NCI-H226 (cell line): ENCODE measurements around the gene CDK6.
A peak's percentile ranks its signal among the peaks of the same experiment; 100 is the strongest.

Source experiments
- DNase-seq: peaks from one replicate; pipeline ENCODE4 v3.0.0-alpha.2; 2015

Gene CDK6

DNA sequence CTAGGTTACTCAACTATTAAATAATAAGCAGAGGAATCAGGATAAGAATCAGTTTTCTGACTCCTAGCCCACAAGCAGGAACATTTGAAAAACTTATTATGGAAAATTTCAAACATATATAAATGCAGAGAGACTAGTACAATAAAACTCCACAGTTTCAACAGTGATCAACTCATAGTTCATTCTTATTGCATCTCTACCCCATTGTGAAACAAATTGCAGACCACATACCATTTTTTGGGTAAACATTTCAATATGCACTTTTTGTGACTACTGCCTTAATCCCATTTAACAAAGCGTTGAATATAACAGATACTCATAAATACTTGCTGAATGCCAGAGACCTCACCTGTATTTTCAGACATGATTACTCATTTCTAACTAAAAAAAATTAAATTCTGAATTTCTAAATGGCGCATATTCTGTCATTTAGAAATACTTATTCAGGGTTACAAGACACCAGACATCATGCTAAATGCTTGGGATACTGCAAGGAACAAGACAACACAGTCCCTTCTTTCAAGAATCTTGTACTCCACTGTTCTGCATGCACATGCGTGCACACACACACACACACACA, 11.4 kb downstream of the CDK6 start:
- no peak for DNase-seq

GRCh38 chr7:92824450-92824849, 11.9 kb downstream of the CDK6 start:
- no peak for DNase-seq

DNA sequence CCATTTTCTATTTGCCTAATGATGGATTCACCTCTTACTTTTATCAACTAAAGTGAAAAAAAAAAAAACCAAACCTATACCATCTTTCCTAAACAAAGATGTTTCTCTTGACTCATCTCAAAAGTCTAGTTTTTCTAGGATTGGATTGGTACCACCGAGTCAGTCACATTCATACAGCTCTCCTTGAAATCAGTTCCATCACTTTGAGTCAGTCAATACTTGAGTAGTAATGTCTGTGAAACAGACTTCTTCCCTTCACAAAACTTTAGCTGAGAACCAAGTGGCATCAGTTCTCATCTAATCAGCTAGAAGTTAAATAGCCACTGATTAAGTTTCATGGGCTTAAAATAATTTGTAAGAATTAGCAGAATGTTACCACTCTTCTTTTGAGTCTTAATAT, 13.3 kb downstream of the CDK6 start:
- DNase-seq: no peak

- no peak for DNase-seq
Measured at GRCh38 chr7:92820191-92820590, 16.2 kb downstream of the CDK6 start.

DNA sequence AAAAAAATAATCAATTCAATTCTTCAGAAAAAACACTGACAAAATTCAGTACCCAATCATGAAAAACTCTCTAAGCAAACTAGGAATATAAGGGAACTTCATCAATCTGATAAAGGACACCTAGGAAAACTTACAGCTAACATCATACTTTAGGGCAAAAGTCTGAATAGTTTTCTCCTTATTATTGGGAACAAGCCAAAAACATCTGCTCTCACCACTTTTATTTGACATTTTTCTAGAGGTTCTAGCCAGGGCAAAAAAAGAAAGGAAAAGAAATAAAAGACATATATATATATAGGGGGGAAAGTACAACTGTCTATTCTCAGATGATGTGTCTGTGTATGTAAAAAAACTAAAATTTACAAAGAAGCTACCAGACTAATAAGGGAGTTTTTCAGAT, 19.0 kb downstream of the CDK6 start:
- no peak for DNase-seq

- no peak for DNase-seq
Measured at GRCh38 chr7:92815412-92815811, 21.0 kb downstream of the CDK6 start.

- no peak for DNase-seq
Measured at GRCh38 chr7:92813390-92814024, 22.9 kb downstream of the CDK6 start.

- DNase-seq: no peak
Measured at GRCh38 chr7:92811158-92811557, 25.2 kb downstream of the CDK6 start.

- peak; percentile 93 for DNase-seq
Measured at GRCh38 chr7:92809760-92810573, 26.4 kb downstream of the CDK6 start.

DNA sequence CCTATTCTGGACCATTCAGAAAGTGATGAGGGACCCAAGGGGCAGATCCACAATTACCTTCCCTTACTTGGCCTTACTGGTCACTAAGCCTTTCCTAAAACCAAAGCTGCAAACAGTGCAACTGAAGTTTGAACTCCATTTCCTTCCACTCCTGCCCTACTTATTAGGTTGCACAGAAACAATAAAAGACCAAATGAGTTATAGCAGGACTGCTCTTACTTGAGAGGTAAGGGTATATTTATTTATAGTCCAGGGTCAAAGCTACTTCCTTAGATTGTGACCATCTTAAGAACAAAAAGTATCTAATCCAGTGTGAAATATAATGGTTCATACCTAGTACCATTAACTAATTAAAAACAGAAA, 27.0 kb downstream of the CDK6 start:
- DNase-seq: no peak

DNA sequence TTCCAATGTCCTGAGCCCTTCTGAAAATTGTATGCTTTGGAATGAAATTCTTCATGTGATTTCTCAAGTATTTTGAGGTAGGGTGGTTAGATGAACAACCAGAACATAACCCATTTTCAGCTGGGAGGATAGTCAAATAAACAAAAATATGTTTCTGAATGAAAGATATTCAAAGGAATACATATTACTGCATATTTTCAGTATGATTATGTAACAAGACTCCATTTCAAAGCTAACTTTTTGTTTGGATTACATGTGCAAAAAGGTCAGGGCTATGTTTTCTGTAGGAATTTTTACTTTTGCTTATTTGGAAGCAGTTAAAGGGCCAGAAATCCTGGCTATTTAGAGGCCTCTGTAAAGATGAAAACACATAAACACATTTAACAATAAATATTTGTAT, 27.7 kb downstream of the CDK6 start:
- DNase-seq: no peak

GRCh38 chr7:92808006-92808405, 28.4 kb downstream of the CDK6 start:
- no peak for DNase-seq

DNA sequence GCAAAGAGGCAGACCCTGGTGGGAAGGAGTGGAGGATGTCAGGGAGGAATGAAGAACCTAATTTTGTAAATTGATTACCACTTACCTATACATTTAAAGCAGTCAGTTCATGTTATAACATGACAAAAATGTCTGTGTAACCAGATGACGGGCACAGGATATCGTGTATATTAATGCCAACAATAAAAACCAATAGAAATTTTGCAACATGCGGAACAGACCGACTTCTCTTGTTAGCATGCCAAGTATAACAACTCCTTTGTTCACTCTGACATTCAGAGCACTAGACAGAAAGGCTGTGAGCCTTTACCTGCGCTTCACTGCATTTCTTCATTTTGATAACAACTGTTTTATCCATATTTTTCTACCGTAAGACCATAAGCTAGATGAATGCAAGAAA, 29.9 kb downstream of the CDK6 start:
- DNase-seq: no peak

- DNase-seq: no peak
Measured at GRCh38 chr7:92802406-92802805, 34.0 kb downstream of the CDK6 start.

DNA sequence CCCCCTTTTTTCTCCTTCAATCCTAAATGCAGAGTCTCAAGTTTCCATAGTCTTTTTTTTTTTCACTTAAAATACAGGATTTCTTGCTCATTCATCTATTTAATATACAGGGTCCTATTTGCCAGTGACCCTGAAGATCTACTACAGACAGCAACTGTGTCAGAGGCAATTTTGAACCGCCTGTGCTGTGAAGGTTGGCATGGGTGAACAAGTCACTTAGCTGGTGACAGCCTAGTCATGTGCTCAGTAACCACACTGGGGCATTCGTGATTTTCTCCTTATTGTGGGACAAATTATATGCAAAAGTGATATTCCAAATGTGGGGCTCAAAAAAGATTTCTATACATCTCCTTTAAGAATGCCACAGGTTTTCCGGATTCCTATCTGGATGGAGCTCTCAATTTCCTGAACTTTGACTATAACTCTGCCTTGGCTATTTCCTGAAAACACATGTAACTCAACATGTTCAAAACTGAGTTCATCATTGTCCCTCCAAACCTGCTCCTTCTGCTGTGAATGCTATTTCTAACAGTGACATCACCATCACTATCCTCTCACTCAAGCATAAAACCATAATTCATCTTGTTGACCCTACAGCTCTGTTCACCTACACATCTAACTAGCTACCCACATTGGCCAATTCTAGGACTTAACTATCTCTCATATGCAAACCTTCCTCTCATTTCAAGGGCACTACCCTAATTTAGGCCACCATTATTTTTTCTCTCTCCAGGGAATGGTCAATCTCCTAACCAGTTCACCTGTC, 36.7 kb downstream of the CDK6 start:
- DNase-seq: no peak

DNA sequence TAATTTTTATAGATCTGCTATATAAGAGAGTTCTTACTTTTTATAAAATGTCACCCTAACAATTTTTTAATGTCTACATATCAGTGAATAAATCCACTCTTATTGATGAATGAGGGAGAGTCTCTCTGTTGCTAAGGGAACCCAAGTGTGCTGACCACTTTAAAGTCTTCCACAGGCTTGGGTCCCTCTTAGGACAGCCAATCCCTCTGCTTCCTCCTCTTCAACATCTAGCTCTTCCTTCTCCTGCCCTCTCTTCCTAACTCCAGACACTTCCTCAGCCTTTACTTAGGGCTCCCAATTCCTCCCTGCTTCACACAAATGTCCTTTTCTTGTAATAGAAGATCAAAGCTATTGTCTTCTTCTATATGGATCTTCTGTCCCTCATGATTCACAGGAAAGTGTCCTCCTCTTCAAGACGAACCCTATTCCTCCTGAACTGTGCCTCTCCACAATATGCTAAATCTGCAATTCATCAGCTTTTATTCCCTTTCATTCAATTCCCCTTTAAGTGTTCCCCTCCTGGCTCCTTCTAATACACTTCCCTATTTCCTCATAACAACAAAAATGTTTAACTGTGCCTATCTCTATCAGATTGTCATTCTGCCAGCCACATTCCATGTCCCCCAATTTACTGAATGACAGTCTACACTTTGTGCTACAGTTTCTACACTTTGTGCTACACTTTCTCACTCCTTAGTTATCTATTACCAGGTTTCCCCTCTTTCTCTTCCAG, 37.7 kb downstream of the CDK6 start:
- no peak for DNase-seq

GRCh38 chr7:92797693-92798092, 38.7 kb downstream of the CDK6 start:
- peak; percentile 42 for DNase-seq

DNA sequence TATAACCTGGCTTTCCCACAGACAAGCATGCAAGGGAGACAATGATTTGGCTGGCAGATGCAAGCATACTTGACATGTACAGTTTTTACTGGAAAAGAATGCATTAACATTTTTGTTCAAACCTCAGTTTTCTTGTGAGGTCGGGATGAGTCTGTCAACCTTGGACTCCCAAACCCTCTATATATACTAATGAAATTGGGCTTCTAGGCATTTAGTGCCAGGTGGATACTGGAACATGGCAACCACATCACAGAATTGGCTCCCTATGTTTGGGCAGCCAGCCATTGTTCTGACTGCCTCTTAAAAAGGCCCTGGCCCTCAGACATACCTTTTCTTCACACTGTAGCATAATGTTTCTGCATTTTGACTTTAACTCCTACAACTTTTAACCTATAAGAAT, 39.1 kb downstream of the CDK6 start:
- DNase-seq: peak; percentile 62

DNA sequence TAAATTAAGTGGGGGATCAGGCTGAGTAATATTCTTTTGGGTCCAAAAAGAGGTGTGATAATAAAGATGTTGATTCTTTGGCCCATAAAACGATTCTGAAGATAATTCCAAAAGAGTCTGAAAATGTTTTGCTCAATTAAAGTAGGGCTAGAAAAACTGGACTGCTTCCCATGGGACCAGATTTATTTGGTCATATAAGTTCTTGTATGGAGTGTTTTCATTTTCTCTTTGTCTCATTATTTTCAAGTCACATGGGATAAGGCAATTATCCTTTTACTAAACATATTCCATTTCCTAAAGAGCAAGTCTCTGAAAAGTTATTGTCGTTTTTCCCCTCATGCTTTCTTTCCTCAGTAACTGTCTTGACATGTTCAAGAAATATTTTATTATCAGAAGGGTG, 41.5 kb downstream of the CDK6 start:
- DNase-seq: no peak

GRCh38 chr7:92794391-92794790, 42.0 kb downstream of the CDK6 start:
- DNase-seq: no peak

GRCh38 chr7:92793656-92794205, 42.6 kb downstream of the CDK6 start:
- DNase-seq: no peak

DNA sequence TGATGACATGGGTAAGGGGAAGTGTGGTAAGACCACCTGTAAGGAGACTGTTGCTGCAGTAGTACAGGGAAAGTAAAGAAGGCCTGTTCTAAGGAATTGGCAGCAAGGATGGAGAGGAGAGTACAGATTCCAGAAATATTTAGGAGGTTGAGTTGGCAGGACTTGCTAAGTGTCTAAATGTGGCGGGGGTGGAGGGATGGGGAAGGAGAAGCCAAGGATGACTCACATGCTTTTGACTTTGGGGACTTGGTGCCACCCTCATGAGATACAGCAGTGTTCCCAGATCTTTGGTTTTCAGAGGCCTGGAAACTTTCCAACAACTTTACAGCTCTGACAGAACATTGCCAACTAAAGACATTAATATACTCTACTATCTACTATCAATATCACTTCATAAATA, 45.4 kb downstream of the CDK6 start:
- peak; percentile 74 for DNase-seq
